Measurements from ENCODE around the gene OPALIN. TPM values are rescaled to one million over a fixed set of nuclear protein-coding genes. Genes with fewer than 3 reads are reported as not detected.

Gene OPALIN
- total RNA-seq (2014; rRNA removed; shearing (Covaris generic)), result not detected in 2 replicates

GRCh38 chr10:96358851-96359540 is at the start of gene OPALIN:
OPALIN (minus strand) TSS chr10:96359002; CDS start chr10:96358896, 106 bp downstream.
- DNase-seq (ENCODE audit: low read depth), result no peak

GRCh38 chr10:96408201-96408600 is 49.4 kb upstream of the OPALIN start:
- DNase-seq (ENCODE audit: low read depth), result no peak

- no peak for DNase-seq (ENCODE audit: low read depth)
Observed at GRCh38 chr10:96407560-96408069, 48.8 kb upstream of the OPALIN start.

- DNase-seq (ENCODE audit: low read depth), result no peak
Observed at GRCh38 chr10:96406091-96406490, 47.3 kb upstream of the OPALIN start.

- no peak for DNase-seq (ENCODE audit: low read depth)
Observed at GRCh38 chr10:96402417-96403305, 43.9 kb upstream of the OPALIN start.

GRCh38 chr10:96401036-96401435 is 42.2 kb upstream of the OPALIN start:
- DNase-seq (ENCODE audit: low read depth), result no peak

- no peak for DNase-seq (ENCODE audit: low read depth)
Observed at GRCh38 chr10:96400465-96400864, 41.7 kb upstream of the OPALIN start.

- no peak for DNase-seq (ENCODE audit: low read depth)
Observed at GRCh38 chr10:96397902-96398301, 39.1 kb upstream of the OPALIN start.

GRCh38 chr10:96395931-96396877 is 37.4 kb upstream of the OPALIN start:
- DNase-seq (ENCODE audit: low read depth), result peak; percentile 58

GRCh38 chr10:96390460-96390864 is 31.7 kb upstream of the OPALIN start:
- no peak for DNase-seq (ENCODE audit: low read depth)

- no peak for DNase-seq (ENCODE audit: low read depth)
Observed at GRCh38 chr10:96389785-96390184, 31.0 kb upstream of the OPALIN start.

GRCh38 chr10:96387601-96388000 is 28.8 kb upstream of the OPALIN start:
- DNase-seq (ENCODE audit: low read depth), result no peak

- DNase-seq (ENCODE audit: low read depth), result no peak
Observed at GRCh38 chr10:96387161-96387560, 28.4 kb upstream of the OPALIN start.

- DNase-seq (ENCODE audit: low read depth), result no peak
Observed at GRCh38 chr10:96384506-96384905, 25.7 kb upstream of the OPALIN start.

GRCh38 chr10:96380821-96381220 is 22.0 kb upstream of the OPALIN start:
- peak; percentile 39 for DNase-seq (ENCODE audit: low read depth)

GRCh38 chr10:96379758-96380157 is 21.0 kb upstream of the OPALIN start:
- no peak for DNase-seq (ENCODE audit: low read depth)

GRCh38 chr10:96378741-96379140 is 19.9 kb upstream of the OPALIN start:
- DNase-seq (ENCODE audit: low read depth), result no peak

GRCh38 chr10:96377816-96378294 is 19.1 kb upstream of the OPALIN start:
- DNase-seq (ENCODE audit: low read depth), result peak; percentile 21

GRCh38 chr10:96376483-96376882 is 17.7 kb upstream of the OPALIN start:
- no peak for DNase-seq (ENCODE audit: low read depth)

- peak; percentile 82 for DNase-seq (ENCODE audit: low read depth)
Observed at GRCh38 chr10:96374985-96375830, 16.4 kb upstream of the OPALIN start.

GRCh38 chr10:96374639-96374984 is 15.8 kb upstream of the OPALIN start:
- DNase-seq (ENCODE audit: low read depth), result peak; percentile 10
